Panc1 (cell line): ENCODE measurements around the gene ANKRD29. TPM values are rescaled to one million over a fixed set of nuclear protein-coding genes. Genes with fewer than 3 reads are reported as not detected.

Source experiments
- ATAC-seq: fragments of 200-7000 bp; cut with Tn5 transposase; 2 replicates; pipeline ENCODE4 v1.9.1; 2020; ENCODE audit warnings: mild to moderate bottlenecking, moderate library complexity
- BruUV-seq: library from RNA; stranded (reverse); fragments of 400-500 nt; replicated peaks from 2 replicates; lab custom pipeline; 2021; lab: Mats Ljungman, UMichigan
- CTCF ChIA-PET: fragments of 300-600 bp; sonication (Branson Sonifier 250); formaldehyde crosslinking; loops from one replicate; lab custom pipeline; 2022; ENCODE audit warnings: antibody characterized with exemption; lab: Charles Lee
- POLR2A ChIA-PET: fragments of 300-600 bp; sonication (Branson Sonifier 250); formaldehyde crosslinking; loops from one replicate; lab custom pipeline; 2022; ENCODE audit warnings: antibody characterized with exemption; lab: Charles Lee
- DNase-seq: peaks from one replicate; pipeline ENCODE4 v3.0.0-alpha.2; 2010; ENCODE audit warnings: low read depth, low spot score
- H3K27ac ChIP-seq: 2 replicates; pipeline ENCODE4 v1.5.1; 2011; ENCODE audit warnings: mild to moderate bottlenecking, low read length, inconsistent platforms
- H3K27me3 ChIP-seq: fragments of 200-500 bp; sonication (Bioruptor generic); 2 replicates; pipeline ENCODE4 v1.6.0; 2014; ENCODE audit warnings: low read length, inconsistent platforms; ENCODE audit not compliant: control insufficient read depth, insufficient read depth
- H3K36me3 ChIP-seq: fragments of 200-500 bp; sonication (Bioruptor generic); 2 replicates; pipeline ENCODE4 v1.5.1; 2014; ENCODE audit warnings: inconsistent platforms, mild to moderate bottlenecking, low read length, moderate library complexity; ENCODE audit not compliant: control insufficient read depth, insufficient read depth
- H3K4me1 ChIP-seq: 2 replicates; pipeline ENCODE4 v1.5.1; 2011; ENCODE audit warnings: inconsistent platforms, mild to moderate bottlenecking, low read length, moderate library complexity; ENCODE audit not compliant: control insufficient read depth, insufficient read depth
- H3K4me3 ChIP-seq, 2 experiments: 2 replicates each; pipeline ENCODE4 v1.5.1; 2011 to 2012; ENCODE audit warnings: low read depth in 2 of 2, low read length in 2 of 2, mild to moderate bottlenecking in 2 of 2, inconsistent platforms in 1 of 2, moderate library complexity in 1 of 2
- H3K9me3 ChIP-seq: fragments of 200-500 bp; sonication (Bioruptor generic); 2 replicates; pipeline ENCODE4 v1.5.1; 2014; ENCODE audit warnings: low read depth, mild to moderate bottlenecking, inconsistent platforms, low read length, moderate library complexity; ENCODE audit not compliant: control insufficient read depth, insufficient read depth
- CTCF ChIP-seq: fragments of 450-650 bp; IDR thresholded peaks from 2 replicates; pipeline ENCODE4 v1.5.1; 2017; ENCODE audit warnings: mild to moderate bottlenecking
- POLR2AphosphoS5 ChIP-seq: IDR thresholded peaks from 2 replicates; pipeline ENCODE4 v1.6.1; 2012; ENCODE audit warnings: mild to moderate bottlenecking, low read depth, low read length, moderate library complexity
- REST ChIP-seq, 2 experiments: IDR thresholded peaks; 2 replicates each; pipeline ENCODE4 v1.6.1; 2011 to 2012; ENCODE audit warnings: low read depth in 2 of 2, control low read depth in 1 of 2, low read length in 1 of 2, mild to moderate bottlenecking in 1 of 2, moderate library complexity in 1 of 2; ENCODE audit not compliant: insufficient read depth in 1 of 2
- SIN3A ChIP-seq: IDR thresholded peaks from 2 replicates; pipeline ENCODE4 v1.6.1; 2012; ENCODE audit warnings: low read depth, mild to moderate bottlenecking, low read length, moderate library complexity, borderline replicate concordance; ENCODE audit not compliant: insufficient read depth
- TCF7L2 ChIP-seq: IDR thresholded peaks from 2 replicates; pipeline ENCODE4 v1.6.1; 2011; ENCODE audit warnings: mild to moderate bottlenecking, low read depth, low read length, inconsistent platforms
- in situ Hi-C: cut with HindIII; loops from 2 replicates; pipeline ENCODE4 v1.10.0; 2016; ENCODE audit warnings: low sequenced_read_pairs, low pct_unique_long_range_greater_than_20kb
- intact Hi-C: fragments of 100-400 bp; cut with micrococcal nuclease; formaldehyde crosslinking; loops from one replicate; pipeline ENCODE4 v1.10.0; 2022; ENCODE audit not compliant: unreplicated experiment
- total RNA-seq: library from RNA; stranded (reverse); gene quantifications from one replicate; pipeline ENCODE4 v1.2.1, GENCODE V29; 2021; ENCODE audit not compliant: unreplicated experiment

The ANKRD29 gene
- total RNA-seq, 1 experiment from 2014 or later, result 0.67 TPM

- H3K4me1 ChIP-seq, result peaks cover 17% of the 10 kb centered on the region
- H3K4me3 ChIP-seq, result no peak overlapping the region
- peaks cover 1% of the 10 kb centered on the region; the same call in 1 of the 2 replicates for H3K27me3 ChIP-seq
- no peaks in the 10 kb centered on the region for H3K9me3 ChIP-seq
- no peak overlapping the region for H3K27ac ChIP-seq
- no peaks in the 10 kb centered on the region for H3K36me3 ChIP-seq
- DNase-seq, result no peak
- ChIA-PET POLR2A (no interaction called here), CTCF (no interaction called here)
- TF ChIP-seq POLR2AphosphoS5 (no peak), CTCF (no peak), REST (IDR thresholded peaks at IDR 0.05; ENCODE audit: insufficient read depth in 1 of 2, low read depth in 2 of 2, low read length in 1 of 2) (no peak), SIN3A (no peak), TCF7L2 (no peak)
- no peak for ATAC-seq
- no TSS peak for BruUV-seq
- intact Hi-C loops, result no loop called here
- in situ Hi-C loops, result no loop called here
These were observed 31.1 kb upstream of the ANKRD29 start for GRCh38 chr18:23693846-23694245.

- H3K36me3 ChIP-seq, result no peaks in the 10 kb centered on the region
- H3K27me3 ChIP-seq, result peaks cover 10% of the 10 kb centered on the region
- H3K4me1 ChIP-seq, result peaks cover 17% of the 10 kb centered on the region
- intact Hi-C loops (no loop called here), in situ Hi-C loops (no loop called here)
- ChIA-PET CTCF (no interaction called here), POLR2A (interaction anchor here (1.0 kb wide), 1 partner anchor 78 kb away, joined by 3 read pairs; no protein-coding TSS in a partner anchor)
- no TSS peak for BruUV-seq
- no peak for DNase-seq
- H3K27ac ChIP-seq, result no peak overlapping the region
- TF ChIP-seq REST (IDR thresholded peaks at IDR 0.05; ENCODE audit: insufficient read depth in 1 of 2, low read depth in 2 of 2, low read length in 1 of 2) (no peak), TCF7L2 (no peak), POLR2AphosphoS5 (no peak), SIN3A (no peak), CTCF (no peak)
- H3K9me3 ChIP-seq, result no peaks in the 10 kb centered on the region
- no peak; the same call in 1 of the 2 replicates for ATAC-seq
- H3K4me3 ChIP-seq, result peak overlapping the region; percentile 50 to 69
These were observed 27.9 kb upstream of the ANKRD29 start for GRCh38 chr18:23690505-23691068.
